ENCODE data around the gene GABRD. TPM values are rescaled to one million over a fixed set of nuclear protein-coding genes. Genes with fewer than 3 reads are reported as not detected.

Gene GABRD
- total RNA-seq, 3 donors from 2014 or later (not counting 1 experiment from before 2014, with no cell fraction given) = 0.19 to 0.33 TPM; not detected in 1

GRCh38 chr1:2019571-2020309 is 595 bp downstream of the GABRD start:
- H3K27ac ChIP-seq (ENCODE audit: low read length) = no peak overlapping the region
- H3K27me3 Mint-ChIP-seq (ENCODE audit: low read depth in 2 of 2) = peaks cover 37 to 53% of the 10 kb centered on the region in 2 donors
- no peak overlapping the region for H3K27ac Mint-ChIP-seq
- DNase-seq (peak in 1 of 2 donors; percentile 34), ATAC-seq (peak in 2 of 3 donors; percentile 46 to 58)
- no peak for TF ChIP-seq CTCF (IDR thresholded peaks at IDR 0.05)
- H3K4me1 ChIP-seq (ENCODE audit: control insufficient read depth, insufficient read depth, low read length) = peaks cover 4% of the 10 kb centered on the region
- H3K27me3 ChIP-seq (ENCODE audit: control insufficient read depth, insufficient read depth, low read length) = peaks cover 30% of the 10 kb centered on the region
- H3K36me3 Mint-ChIP-seq = no peaks in the 10 kb centered on the region
- no peak overlapping the region for H3K4me3 ChIP-seq (ENCODE audit: low read length)
- H3K4me3 Mint-ChIP-seq = no peak overlapping the region
- intact Hi-C loops (cut with micrococcal nuclease) = no loop called here
- H3K9me3 ChIP-seq (ENCODE audit: control insufficient read depth, insufficient read depth, low read length) = no peaks in the 10 kb centered on the region
- H3K9me3 Mint-ChIP-seq = no peaks in the 10 kb centered on the region
- H3K36me3 ChIP-seq (ENCODE audit: control insufficient read depth, insufficient read depth, low read length) = no peaks in the 10 kb centered on the region
- 17% methylated on average over 61 of the region's 61 CpGs for WGBS (ENCODE audit: insufficient coverage)
- peaks cover 0 to 5% of the 10 kb centered on the region in 2 donors for H3K4me1 Mint-ChIP-seq

GRCh38 chr1:2020310-2020655 is 1.1 kb downstream of the GABRD start:
- Mint-ChIP-seq H3K4me3 (no peak overlapping the region), H3K27ac (no peak overlapping the region), H3K9me3 (no peaks in the 10 kb centered on the region), H3K4me1 (peaks cover 0 to 5% of the 10 kb centered on the region in 2 donors), H3K27me3 (ENCODE audit: low read depth in 2 of 2) (peaks cover 37 to 53% of the 10 kb centered on the region in 2 donors), H3K36me3 (no peaks in the 10 kb centered on the region)
- Histone ChIP-seq H3K4me1 (ENCODE audit: control insufficient read depth, insufficient read depth, low read length) (peaks cover 7% of the 10 kb centered on the region), H3K27ac (ENCODE audit: low read length) (no peak overlapping the region), H3K27me3 (ENCODE audit: control insufficient read depth, insufficient read depth, low read length) (peaks cover 28% of the 10 kb centered on the region), H3K9me3 (ENCODE audit: control insufficient read depth, insufficient read depth, low read length) (no peaks in the 10 kb centered on the region), H3K4me3 (ENCODE audit: low read length) (no peak overlapping the region), H3K36me3 (ENCODE audit: control insufficient read depth, insufficient read depth, low read length) (no peaks in the 10 kb centered on the region)
- no peak for TF ChIP-seq CTCF (IDR thresholded peaks at IDR 0.05)
- ATAC-seq (no peak), DNase-seq (no peak)
- intact Hi-C loops (cut with micrococcal nuclease) = no loop called here
- WGBS (ENCODE audit: insufficient coverage) = 90% methylated on average over 11 of the region's 11 CpGs

- WGBS (ENCODE audit: insufficient coverage) = 93% methylated on average over 25 of the region's 25 CpGs
- H3K9me3 Mint-ChIP-seq = no peaks in the 10 kb centered on the region
- H3K4me3 ChIP-seq (ENCODE audit: low read length) = no peak overlapping the region
- H3K36me3 ChIP-seq (ENCODE audit: control insufficient read depth, insufficient read depth, low read length) = no peaks in the 10 kb centered on the region
- DNase-seq (no peak), ATAC-seq (no peak)
- peaks cover 18% of the 10 kb centered on the region for H3K4me1 ChIP-seq (ENCODE audit: control insufficient read depth, insufficient read depth, low read length)
- peaks cover 28 to 43% of the 10 kb centered on the region in 2 donors for H3K27me3 Mint-ChIP-seq (ENCODE audit: low read depth in 2 of 2)
- peaks cover 0 to 5% of the 10 kb centered on the region in 2 donors for H3K4me1 Mint-ChIP-seq
- H3K4me3 Mint-ChIP-seq = no peak overlapping the region
- intact Hi-C loops (cut with micrococcal nuclease) = no loop called here
- H3K27me3 ChIP-seq (ENCODE audit: control insufficient read depth, insufficient read depth, low read length) = peaks cover 28% of the 10 kb centered on the region
- no peak for TF ChIP-seq CTCF (IDR thresholded peaks at IDR 0.05)
- no peaks in the 10 kb centered on the region for H3K36me3 Mint-ChIP-seq
- H3K27ac ChIP-seq (ENCODE audit: low read length) = no peak overlapping the region
- no peak overlapping the region for H3K27ac Mint-ChIP-seq
- no peaks in the 10 kb centered on the region for H3K9me3 ChIP-seq (ENCODE audit: control insufficient read depth, insufficient read depth, low read length)
These were observed 2.4 kb downstream of the GABRD start for GRCh38 chr1:2021550-2021949.

Data from natural killer cell (primary cell).